HG03575 (cell line): ENCODE measurements around the gene IFT122.
"Not testable (repeated sequence)": the region's sequence is repeated elsewhere in the genome, so short reads cannot be mapped to it uniquely, and the experiment has no call there.

Experiments used
- ATAC-seq: cut with Tn5 transposase; IDR thresholded peaks from one replicate; pipeline ENCODE4 v1.9.1; 2021; ENCODE audit not compliant: unreplicated experiment, insufficient number of reproducible peaks, low FRiP score; ENCODE audit errors: extremely low read depth

The IFT122 gene

GRCh38 chr3:129413238-129413637 is 26.8 kb upstream of the IFT122 start:
- not testable (repeated sequence) for ATAC-seq

- no peak for ATAC-seq
Measured at GRCh38 chr3:129413687-129414506, 26.1 kb upstream of the IFT122 start.

GRCh38 chr3:129415378-129415777 is 24.6 kb upstream of the IFT122 start:
- no peak for ATAC-seq

GRCh38 chr3:129415830-129416229 is 24.2 kb upstream of the IFT122 start:
- ATAC-seq = no peak

- no peak for ATAC-seq
Measured at GRCh38 chr3:129416415-129416814, 23.6 kb upstream of the IFT122 start.

GRCh38 chr3:129417326-129417725 is 22.7 kb upstream of the IFT122 start:
- ATAC-seq = no peak

- no peak for ATAC-seq
Measured at GRCh38 chr3:129418041-129418973, 21.7 kb upstream of the IFT122 start.

- ATAC-seq = no peak
Measured at GRCh38 chr3:129419476-129419875, 20.5 kb upstream of the IFT122 start.

GRCh38 chr3:129421236-129421883 is 18.7 kb upstream of the IFT122 start:
- ATAC-seq = no peak

GRCh38 chr3:129421988-129422745 is 17.9 kb upstream of the IFT122 start:
- no peak for ATAC-seq

- no peak for ATAC-seq
Measured at GRCh38 chr3:129422897-129423296, 17.1 kb upstream of the IFT122 start.

GRCh38 chr3:129424185-129424841 is 15.7 kb upstream of the IFT122 start:
- ATAC-seq = peak; percentile 49

- no peak for ATAC-seq
Measured at GRCh38 chr3:129425213-129425612, 14.8 kb upstream of the IFT122 start.

- ATAC-seq = no peak
Measured at GRCh38 chr3:129425619-129426018, 14.4 kb upstream of the IFT122 start.

GRCh38 chr3:129428007-129428375 is 12.0 kb upstream of the IFT122 start:
- no peak for ATAC-seq

- no peak for ATAC-seq
Measured at GRCh38 chr3:129428376-129429079, 11.5 kb upstream of the IFT122 start, which contains the start of gene EFCAB12. Gene EFCAB12 (minus strand): TSS chr3:129428636. CDS start chr3:129428488, 148 bp downstream.

GRCh38 chr3:129429080-129429451 is 11.0 kb upstream of the IFT122 start:
- ATAC-seq = no peak

GRCh38 chr3:129429602-129430001 is 10.4 kb upstream of the IFT122 start:
- ATAC-seq = no peak
